B cell (primary cell): ENCODE results near the gene HABP4. TPM values are rescaled to one million over a fixed set of nuclear protein-coding genes. Genes with fewer than 3 reads are reported as not detected.

Experiments
- ATAC-seq: fragments of 200-7000 bp; cut with Tn5 transposase; one replicate; pipeline ENCODE4 v1.10.0; 2021; ENCODE audit warnings: low read depth, mild to moderate bottlenecking, moderate number of reproducible peaks, moderate library complexity
- CTCF ChIA-PET: fragments of 350-600 bp; sonication (Branson Sonifier 250); formaldehyde crosslinking; loops from one replicate; lab custom pipeline; 2021; ENCODE audit warnings: antibody characterized with exemption, inconsistent platforms; lab: Charles Lee
- POLR2A ChIA-PET: fragments of 350-600 bp; sonication (Branson Sonifier 250); formaldehyde crosslinking; loops from one replicate; lab custom pipeline; 2021; ENCODE audit warnings: antibody characterized with exemption; lab: Charles Lee
- DNase-seq: peaks from one replicate; pipeline ENCODE4 v3.0.0; 2013
- H2AFZ ChIP-seq: 2 replicates; pipeline ENCODE4 v1.6.1; 2012; ENCODE audit warnings: mild to moderate bottlenecking, low read depth, low read length; ENCODE audit not compliant: insufficient read depth, poor library complexity, severe bottlenecking
- H3K27ac ChIP-seq, 2 donors: 1 replicate in 1 of 2; 2 replicates in 1 of 2; pipeline ENCODE4 v1.5.1; 2012 to 2013; ENCODE audit warnings: low read length in 2 of 2, mild to moderate bottlenecking in 2 of 2, moderate library complexity in 1 of 2
- H3K27me3 ChIP-seq, 4 experiments: fragments of 200-600 bp in 1 of 4; sonication (generic) in 1 of 4; replicated peaks in 1 of 4; 1 replicate in 2 of 4; 2 replicates in 2 of 4; pipeline versions ENCODE4 v1.6.1 to v1.7.0; 2013 to 2016; ENCODE audit warnings: low read length in 3 of 4, mild to moderate bottlenecking in 2 of 4, mixed read lengths in 1 of 4, moderate library complexity in 1 of 4; ENCODE audit not compliant: insufficient read depth in 4 of 4, control insufficient read depth in 3 of 4; ENCODE audit errors: control extremely low read depth in 1 of 4
- H3K36me3 ChIP-seq, 2 experiments: replicated peaks in 1 of 2; 1 replicate in 1 of 2; 2 replicates in 1 of 2; pipeline versions ENCODE4 v1.6.1 to v1.7.1; 2013; ENCODE audit warnings: low read length in 1 of 2; ENCODE audit not compliant: insufficient read depth in 2 of 2, control insufficient read depth in 1 of 2; ENCODE audit errors: control extremely low read depth in 1 of 2, extremely low read depth in 1 of 2
- H3K4me1 ChIP-seq, 2 donors: fragments of 200-600 bp in 1 of 2; sonication (generic) in 1 of 2; 1 replicate in 1 of 2; 2 replicates in 1 of 2; pipeline versions ENCODE4 v1.5.1 to v1.6.1; 2013 to 2017; ENCODE audit warnings: low read length in 2 of 2; ENCODE audit not compliant: control insufficient read depth in 2 of 2, insufficient read depth in 2 of 2
- H3K4me2 ChIP-seq: replicated peaks from 2 replicates; pipeline ENCODE3; 2012; ENCODE audit warnings: mild to moderate bottlenecking, low read depth, low read length; ENCODE audit not compliant: poor library complexity, severe bottlenecking
- H3K4me3 ChIP-seq, 5 experiments: fragments of 200-600 bp in 1 of 5; sonication (generic) in 1 of 5; 1 replicate in 3 of 5; 2 replicates in 2 of 5; pipeline versions ENCODE4 v1.5.1 to v1.7.0; 2011 to 2016; ENCODE audit warnings: low read length in 4 of 5, mild to moderate bottlenecking in 4 of 5, low read depth in 2 of 5, control low read depth in 1 of 5, moderate library complexity in 1 of 5; ENCODE audit not compliant: insufficient read depth in 1 of 5; ENCODE audit errors: control extremely low read depth in 1 of 5, extremely low read depth in 1 of 5
- H3K79me2 ChIP-seq: fragments of 200-600 bp; sonication (generic); one replicate; pipeline ENCODE4 v1.6.0; 2016; ENCODE audit warnings: low read length; ENCODE audit not compliant: control insufficient read depth, insufficient read depth
- H3K9ac ChIP-seq: fragments of 200-600 bp; sonication (generic); 2 replicates; pipeline ENCODE4 v1.6.1; 2017; ENCODE audit warnings: mild to moderate bottlenecking, low read length, moderate library complexity
- H3K9me3 ChIP-seq, 3 donors: one replicate each; pipeline versions ENCODE4 v1.6.1 to v1.7.1; 2013; ENCODE audit warnings: low read length in 2 of 3; ENCODE audit not compliant: control insufficient read depth in 2 of 3, insufficient read depth in 1 of 3; ENCODE audit errors: control extremely low read depth in 1 of 3
- H4K20me1 ChIP-seq: 2 replicates; pipeline ENCODE4 v1.6.0; 2012; ENCODE audit warnings: mild to moderate bottlenecking, low read length; ENCODE audit not compliant: insufficient read depth, control insufficient read depth, poor library complexity, severe bottlenecking
- H3K27ac Mint-ChIP-seq: one replicate; pipeline ENCODE4 v1.8.0; 2021; ENCODE audit warnings: mixed read lengths
- H3K27me3 Mint-ChIP-seq: one replicate; pipeline ENCODE4 v1.8.0; 2021; ENCODE audit warnings: mixed read lengths
- H3K4me1 Mint-ChIP-seq: one replicate; pipeline ENCODE4 v1.8.0; 2021; ENCODE audit warnings: mixed read lengths
- H3K4me3 Mint-ChIP-seq: one replicate; pipeline ENCODE4 v1.8.0; 2021; ENCODE audit warnings: mixed read lengths
- H3K9me3 Mint-ChIP-seq: one replicate; pipeline ENCODE4 v1.8.0; 2022; ENCODE audit warnings: mixed read lengths; ENCODE audit not compliant: insufficient read depth
- CTCF ChIP-seq: fragments of 200-600 bp; IDR thresholded peaks from one replicate; pipeline ENCODE4 v1.8.0; 2022; ENCODE audit warnings: antibody characterized with exemption, mild to moderate bottlenecking
- EZH2 ChIP-seq: IDR thresholded peaks from 2 replicates; pipeline ENCODE4 v1.6.1; 2012; ENCODE audit warnings: borderline replicate concordance, low read depth, mild to moderate bottlenecking, moderate library complexity, low read length; ENCODE audit not compliant: insufficient read depth, poor library complexity, severe bottlenecking
- WGBS: methylation state at CpG from one replicate; pipeline ENCODE4 v1.1.5; 2013; ENCODE audit warnings: missing lambda C conversion rate; ENCODE audit not compliant: insufficient coverage; 5-methylcytosine and 5-hydroxymethylcytosine counted together
- intact Hi-C: fragments of 100-400 bp; cut with micrococcal nuclease; formaldehyde crosslinking; loops from one replicate; pipeline ENCODE4 v1.10.0; 2022
- polyA plus RNA-seq: library from polyadenylated mRNA; depleted of rRNA; stranded (reverse); fragments of >200 nt; gene quantifications from 2 replicates; pipeline ENCODE4 v1.2.3, GENCODE V29; 2012
- total RNA-seq, 2 donors: library from RNA; stranded (reverse); fragments of 120-200 nt in 1 of 2; gene quantifications; 1 replicate in 1 of 2; 2 replicates in 1 of 2; pipeline versions ENCODE4 v1.2.3 to v1.2.4, GENCODE V29; 2013 to 2022

Gene HABP4
- total and polyA plus RNA-seq, 2 donors (not counting 1 experiment from before 2014, with no cell fraction given) = 3.3 to 15.0 TPM

DNA sequence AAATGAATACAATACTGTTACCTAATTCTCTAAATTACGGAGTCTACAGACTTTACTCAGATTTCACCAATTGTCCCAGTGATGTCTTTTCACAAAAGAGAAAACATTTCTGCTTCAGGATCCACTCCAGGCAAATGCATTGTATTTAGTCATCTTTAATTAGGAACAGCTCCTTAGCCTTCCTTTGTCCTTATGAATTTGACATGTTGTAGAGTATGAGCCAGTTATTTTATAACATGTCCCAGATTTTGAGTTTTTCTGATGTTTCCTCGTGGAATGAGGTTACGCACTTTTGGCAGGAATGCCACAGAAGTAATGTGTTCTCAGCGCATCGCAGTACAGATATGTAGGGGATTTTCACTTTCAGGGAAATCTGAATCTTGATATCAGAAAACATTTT lies 10.5 kb downstream of the HABP4 start:
- Histone ChIP-seq H3K79me2 (no peaks in the 10 kb centered on the region), H2AFZ (no peak overlapping the region), H3K9me3 (no peaks in the 10 kb centered on the region), H3K27ac (no peak overlapping the region), H3K4me3 (no peak overlapping the region), H3K4me2 (no peak overlapping the region), H3K36me3 (no peaks in the 10 kb centered on the region), H4K20me1 (no peaks in the 10 kb centered on the region), H3K9ac (no peak overlapping the region), H3K4me1 (no peaks in the 10 kb centered on the region), H3K27me3 (no peaks in the 10 kb centered on the region)
- no peaks in the 10 kb centered on the region for H3K4me1 Mint-ChIP-seq
- H3K27ac Mint-ChIP-seq = no peak overlapping the region
- no peaks in the 10 kb centered on the region for H3K9me3 Mint-ChIP-seq
- no peak for DNase-seq
- H3K4me3 Mint-ChIP-seq = no peak overlapping the region
- H3K27me3 Mint-ChIP-seq = no peaks in the 10 kb centered on the region
- no peak for ATAC-seq
- intact Hi-C loops = no loop called here
- WGBS = 100% methylated on average over 1 of the region's 5 CpGs
- TF ChIP-seq CTCF = no peak
- TF ChIP-seq EZH2 = no peak
- ChIA-PET POLR2A (no interaction called here), CTCF (interaction anchor here (1.9 kb wide), 1 partner anchor 133 kb away, joined by 5 read pairs; no protein-coding TSS in a partner anchor)

DNA sequence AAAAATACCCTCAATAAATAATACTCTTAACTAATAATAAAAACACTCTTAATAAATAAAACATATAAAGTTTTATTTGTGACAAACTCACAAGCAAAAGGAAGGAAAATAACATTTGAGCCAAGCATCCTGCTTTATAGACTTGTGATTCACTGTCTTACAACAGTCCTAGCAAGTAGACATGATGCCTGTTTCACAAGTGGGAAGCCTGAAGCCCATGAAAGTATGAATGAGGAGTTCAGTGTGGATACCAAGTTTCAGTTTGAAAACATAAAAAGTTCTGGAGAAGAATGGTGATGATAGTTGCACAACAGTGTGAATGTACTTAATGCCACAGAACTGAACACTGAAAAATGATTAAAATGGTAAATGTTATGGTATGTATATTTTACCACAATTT lies 10.9 kb downstream of the HABP4 start:
- Mint-ChIP-seq H3K4me1 (no peaks in the 10 kb centered on the region), H3K27ac (no peak overlapping the region), H3K4me3 (no peak overlapping the region), H3K9me3 (no peaks in the 10 kb centered on the region), H3K27me3 (no peaks in the 10 kb centered on the region)
- CTCF ChIA-PET = no interaction called here
- POLR2A ChIA-PET = no interaction called here
- H3K79me2 ChIP-seq = no peaks in the 10 kb centered on the region
- ATAC-seq (no peak), DNase-seq (no peak)
- H3K4me3 ChIP-seq = no peak overlapping the region
- no peaks in the 10 kb centered on the region for H3K9me3 ChIP-seq
- H3K27ac ChIP-seq = no peak overlapping the region
- intact Hi-C loops = no loop called here
- no peaks in the 10 kb centered on the region for H3K27me3 ChIP-seq
- no peak overlapping the region for H2AFZ ChIP-seq
- H3K4me2 ChIP-seq = no peak overlapping the region
- TF ChIP-seq EZH2 (no peak), CTCF (no peak)
- H3K4me1 ChIP-seq = no peaks in the 10 kb centered on the region
- H3K9ac ChIP-seq = no peak overlapping the region
- no peaks in the 10 kb centered on the region for H4K20me1 ChIP-seq
- H3K36me3 ChIP-seq = no peaks in the 10 kb centered on the region
